HepG2 (cell line): ENCODE results near the gene SMG5. TPM values are rescaled to one million over a fixed set of nuclear protein-coding genes. Genes with fewer than 3 reads are reported as not detected.

Experiments
- BCL6 ChIP-seq: IDR thresholded peaks from 2 replicates; pipeline ENCODE4 v1.6.1; 2016; ENCODE audit warnings: missing genetic modification reagents, missing compliant biosample characterization
- CENPT ChIP-seq: sonication (generic); formaldehyde crosslinking; IDR thresholded peaks from 2 replicates; pipeline ENCODE4 v1.8.0; 2022; ENCODE audit warnings: low read depth, mild to moderate bottlenecking, moderate library complexity, missing genetic modification reagents
- CENPX ChIP-seq: sonication (generic); formaldehyde crosslinking; IDR thresholded peaks from 2 replicates; pipeline ENCODE4 v1.9.0; 2021; ENCODE audit warnings: mild to moderate bottlenecking, missing genetic modification reagents, moderate library complexity
- DR1 ChIP-seq: sonication (generic); formaldehyde crosslinking; IDR thresholded peaks from 2 replicates; pipeline ENCODE4 v1.8.0; 2021; ENCODE audit warnings: mild to moderate bottlenecking, missing genetic modification reagents, inconsistent platforms
- DZIP1 ChIP-seq: sonication (generic); formaldehyde crosslinking; IDR thresholded peaks from 2 replicates; pipeline ENCODE4 v1.5.0; 2020; ENCODE audit warnings: mild to moderate bottlenecking, missing genetic modification reagents
- GATAD1 ChIP-seq: IDR thresholded peaks from 2 replicates; pipeline ENCODE4 v1.6.1; 2016; ENCODE audit warnings: missing genetic modification reagents, missing compliant biosample characterization
- KDM6A ChIP-seq: IDR thresholded peaks from 2 replicates; pipeline ENCODE4 v1.6.1; 2016; ENCODE audit warnings: low read depth
- ONECUT2 ChIP-seq: sonication (generic); formaldehyde crosslinking; IDR thresholded peaks from 2 replicates; pipeline ENCODE4 v1.4.0; 2020; ENCODE audit warnings: missing genetic modification reagents
- POLR2AphosphoS2 ChIP-seq: IDR thresholded peaks from 2 replicates; pipeline ENCODE4 v1.6.1; 2011; ENCODE audit warnings: low read depth, low read length, improper control_type of control experiment
- SAP130 ChIP-seq: IDR thresholded peaks from 2 replicates; pipeline ENCODE4 v1.6.1; 2016; ENCODE audit warnings: low read depth
- THAP9 ChIP-seq: sonication (generic); formaldehyde crosslinking; IDR thresholded peaks from 2 replicates; pipeline ENCODE4; 2020; ENCODE audit warnings: missing genetic modification reagents, mild to moderate bottlenecking, borderline replicate concordance
- TRIM24 ChIP-seq: sonication (generic); formaldehyde crosslinking; IDR thresholded peaks from 2 replicates; pipeline ENCODE4 v1.8.0; 2022; ENCODE audit warnings: mild to moderate bottlenecking, missing genetic modification reagents
- ZNF329 ChIP-seq: sonication (generic); formaldehyde crosslinking; IDR thresholded peaks from 2 replicates; pipeline ENCODE4 v1.9.0; 2021; ENCODE audit warnings: low read depth, mild to moderate bottlenecking, missing genetic modification reagents
- ZNF570 ChIP-seq: sonication (generic); formaldehyde crosslinking; IDR thresholded peaks from 2 replicates; pipeline ENCODE4 v1.4.0; 2020; ENCODE audit warnings: mild to moderate bottlenecking, missing genetic modification reagents, borderline replicate concordance
- ZNF678 ChIP-seq: sonication (generic); formaldehyde crosslinking; IDR thresholded peaks from 2 replicates; pipeline ENCODE4 v1.4.0; 2020; ENCODE audit warnings: mild to moderate bottlenecking, missing genetic modification reagents
- polyA plus RNA-seq, 8 experiments: library from polyadenylated mRNA; depleted of rRNA in 3 of 8; stranded (reverse) in 7 of 8; unstranded in 1 of 8; fragments of >200 nt; fragmentation: Illumina TruSeq in 4 of 8; extraction: Trizol in 4 of 8; gene quantifications; 2 replicates each; pipeline versions ENCODE4 v1.2.1 to v1.2.3, GENCODE V29; 2011 to 2016; ENCODE audit warnings: low read depth in 4 of 8, missing spikeins in 1 of 8, mixed read lengths in 1 of 8; ENCODE audit not compliant: insufficient read depth in 1 of 8
- total RNA-seq, 5 experiments: library from RNA; depleted of rRNA; stranded (reverse); fragments of >200 nt; fragmentation: Illumina TruSeq; extraction: Trizol; gene quantifications; 2 replicates each; pipeline ENCODE4 v1.2.3, GENCODE V29; 2016; ENCODE audit warnings: low read depth in 1 of 5
- TF ChIP-seq, protein P1 (sequence below): sonication (generic); formaldehyde crosslinking; IDR thresholded peaks from 2 replicates; pipeline ENCODE4 v1.8.0; 2023; ENCODE audit warnings: mild to moderate bottlenecking, missing genetic modification reagents
- TF ChIP-seq, protein P2 (sequence below): IDR thresholded peaks from 2 replicates; pipeline ENCODE4 v1.6.1; 2012; ENCODE audit warnings: low read length, improper control_type of control experiment
- TF ChIP-seq, protein P3 (sequence below): sonication (generic); formaldehyde crosslinking; conservative IDR thresholded peaks from 2 replicates; pipeline ENCODE4 v1.4.0; 2020; ENCODE audit warnings: missing genetic modification reagents

Gene SMG5
- total and polyA plus RNA-seq, 2 of the 13 experiments (the other 11 are each of a cell fraction or from before 2014, with no cell fraction given), result 50.5 to 84.0 TPM

DNA sequence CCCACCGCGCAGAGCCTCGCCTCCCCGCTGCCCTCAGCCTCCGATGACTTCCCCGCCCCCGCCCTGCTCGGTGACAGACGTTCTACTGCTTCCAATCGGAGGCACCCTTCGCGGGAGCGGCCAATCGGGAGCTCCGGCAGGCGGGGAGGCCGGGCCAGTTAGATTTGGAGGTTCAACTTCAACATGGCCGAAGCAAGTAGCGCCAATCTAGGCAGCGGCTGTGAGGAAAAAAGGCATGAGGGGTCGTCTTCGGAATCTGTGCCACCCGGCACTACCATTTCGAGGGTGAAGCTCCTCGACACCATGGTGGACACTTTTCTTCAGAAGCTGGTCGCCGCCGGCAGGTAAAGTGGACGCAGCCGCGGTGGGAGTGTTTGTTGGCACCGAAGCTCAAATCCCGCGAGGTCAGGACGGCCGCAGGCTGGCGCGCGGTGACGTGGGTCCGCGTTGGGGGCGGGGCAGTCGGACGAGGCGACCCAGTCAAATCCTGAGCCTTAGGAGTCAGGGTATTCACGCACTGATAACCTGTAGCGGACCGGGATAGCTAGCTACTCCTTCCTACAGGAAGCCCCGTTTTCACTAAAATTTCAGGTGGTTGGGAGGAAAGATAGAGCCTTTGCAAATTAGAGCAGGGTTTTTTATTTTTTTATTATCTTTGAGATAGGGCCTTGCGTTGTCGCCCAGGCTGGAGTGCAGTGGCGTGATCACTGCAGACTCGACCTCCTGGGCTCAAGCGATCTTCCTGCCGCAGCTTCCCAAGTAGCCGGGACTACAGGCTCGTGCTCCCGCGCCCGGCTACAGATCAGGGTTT, 69.6 kb downstream of the SMG5 start, which contains the start of gene PMF1 (continued):
- TF ChIP-seq GATAD1 (CRISPR knock-in tag) (peak; percentile 89), ZNF570 (CRISPR knock-in tag) (no peak), ZNF329 (CRISPR knock-in tag) (no peak), ONECUT2 (CRISPR knock-in tag) (0 out of 2 replicates have a peak, but pooled peaks have one; percentile 1), DZIP1 (CRISPR knock-in tag) (no peak), KDM6A (CRISPR knock-in tag) (no peak), CENPX (CRISPR knock-in tag) (no peak), CENPT (CRISPR knock-in tag) (no peak), SAP130 (CRISPR knock-in tag) (peak; percentile 90), TRIM24 (CRISPR knock-in tag) (no peak), ZNF678 (0 out of 2 replicates have a peak, but pooled peaks have one; percentile 30), DR1 (CRISPR knock-in tag) (peak; percentile 80), POLR2AphosphoS2 (peak; percentile 88; the same call in 1 of the 2 replicates), THAP9 (CRISPR knock-in tag) (peak; percentile 86; the same call in 1 of the 2 replicates), BCL6 (no peak)
- TF ChIP-seq, protein P1, sequence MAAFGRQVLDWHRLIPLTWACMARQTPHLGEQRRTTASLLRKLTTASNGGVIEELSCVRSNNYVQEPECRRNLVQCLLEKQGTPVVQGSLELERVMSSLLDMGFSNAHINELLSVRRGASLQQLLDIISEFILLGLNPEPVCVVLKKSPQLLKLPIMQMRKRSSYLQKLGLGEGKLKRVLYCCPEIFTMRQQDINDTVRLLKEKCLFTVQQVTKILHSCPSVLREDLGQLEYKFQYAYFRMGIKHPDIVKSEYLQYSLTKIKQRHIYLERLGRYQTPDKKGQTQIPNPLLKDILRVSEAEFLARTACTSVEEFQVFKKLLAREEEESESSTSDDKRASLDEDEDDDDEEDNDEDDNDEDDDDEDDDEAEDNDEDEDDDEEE (CRISPR knock-in tag), result no peak
- TF ChIP-seq, protein P2, sequence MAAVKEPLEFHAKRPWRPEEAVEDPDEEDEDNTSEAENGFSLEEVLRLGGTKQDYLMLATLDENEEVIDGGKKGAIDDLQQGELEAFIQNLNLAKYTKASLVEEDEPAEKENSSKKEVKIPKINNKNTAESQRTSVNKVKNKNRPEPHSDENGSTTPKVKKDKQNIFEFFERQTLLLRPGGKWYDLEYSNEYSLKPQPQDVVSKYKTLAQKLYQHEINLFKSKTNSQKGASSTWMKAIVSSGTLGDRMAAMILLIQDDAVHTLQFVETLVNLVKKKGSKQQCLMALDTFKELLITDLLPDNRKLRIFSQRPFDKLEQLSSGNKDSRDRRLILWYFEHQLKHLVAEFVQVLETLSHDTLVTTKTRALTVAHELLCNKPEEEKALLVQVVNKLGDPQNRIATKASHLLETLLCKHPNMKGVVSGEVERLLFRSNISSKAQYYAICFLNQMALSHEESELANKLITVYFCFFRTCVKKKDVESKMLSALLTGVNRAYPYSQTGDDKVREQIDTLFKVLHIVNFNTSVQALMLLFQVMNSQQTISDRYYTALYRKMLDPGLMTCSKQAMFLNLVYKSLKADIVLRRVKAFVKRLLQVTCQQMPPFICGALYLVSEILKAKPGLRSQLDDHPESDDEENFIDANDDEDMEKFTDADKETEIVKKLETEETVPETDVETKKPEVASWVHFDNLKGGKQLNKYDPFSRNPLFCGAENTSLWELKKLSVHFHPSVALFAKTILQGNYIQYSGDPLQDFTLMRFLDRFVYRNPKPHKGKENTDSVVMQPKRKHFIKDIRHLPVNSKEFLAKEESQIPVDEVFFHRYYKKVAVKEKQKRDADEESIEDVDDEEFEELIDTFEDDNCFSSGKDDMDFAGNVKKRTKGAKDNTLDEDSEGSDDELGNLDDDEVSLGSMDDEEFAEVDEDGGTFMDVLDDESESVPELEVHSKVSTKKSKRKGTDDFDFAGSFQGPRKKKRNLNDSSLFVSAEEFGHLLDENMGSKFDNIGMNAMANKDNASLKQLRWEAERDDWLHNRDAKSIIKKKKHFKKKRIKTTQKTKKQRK, result no peak
- TF ChIP-seq, protein P3, sequence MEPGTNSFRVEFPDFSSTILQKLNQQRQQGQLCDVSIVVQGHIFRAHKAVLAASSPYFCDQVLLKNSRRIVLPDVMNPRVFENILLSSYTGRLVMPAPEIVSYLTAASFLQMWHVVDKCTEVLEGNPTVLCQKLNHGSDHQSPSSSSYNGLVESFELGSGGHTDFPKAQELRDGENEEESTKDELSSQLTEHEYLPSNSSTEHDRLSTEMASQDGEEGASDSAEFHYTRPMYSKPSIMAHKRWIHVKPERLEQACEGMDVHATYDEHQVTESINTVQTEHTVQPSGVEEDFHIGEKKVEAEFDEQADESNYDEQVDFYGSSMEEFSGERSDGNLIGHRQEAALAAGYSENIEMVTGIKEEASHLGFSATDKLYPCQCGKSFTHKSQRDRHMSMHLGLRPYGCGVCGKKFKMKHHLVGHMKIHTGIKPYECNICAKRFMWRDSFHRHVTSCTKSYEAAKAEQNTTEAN (CRISPR knock-in tag), result 0 out of 2 replicates have a peak, but pooled peaks have one; percentile 33
